ENCODE data around the gene KCNAB1. TPM values are rescaled to one million over a fixed set of nuclear protein-coding genes. Genes with fewer than 3 reads are reported as not detected.

The KCNAB1 gene
- total RNA-seq, 1 experiment from 2014 or later = not detected

- ChIA-PET CTCF (no interaction called here), POLR2A (no interaction called here), RAD21 (ENCODE audit: low non-redundant PET in 1 of 2, low total read pairs in 2 of 2, uncharacterized antibody in 2 of 2, unreplicated experiment in 2 of 2) (no interaction called here)
- Histone ChIP-seq H2AFZ (ENCODE audit: low read depth, low read length, poor library complexity, severe bottlenecking) (no peak overlapping the region), H3K9ac (ENCODE audit: low read length) (no peak overlapping the region), H3K4me3 (replicated peaks in 1 of 2; ENCODE audit: low read depth in 1 of 2, low read length in 2 of 2) (no peak overlapping the region), H3K4me1 (ENCODE audit: control insufficient read depth in 1 of 2, insufficient read depth in 2 of 2, low read length in 2 of 2) (peaks cover 0 to 4% of the 10 kb centered on the region in 2 experiments; a peak in 2 of 4 replicates), H3K27me3 (ENCODE audit: insufficient read depth, low read length) (no peaks in the 10 kb centered on the region), H3K36me3 (ENCODE audit: control insufficient read depth in 1 of 2, insufficient read depth in 2 of 2, low read length in 2 of 2) (no peaks in the 10 kb centered on the region), H3K79me2 (ENCODE audit: insufficient read depth, low read length) (no peaks in the 10 kb centered on the region), H3K9me3 (ENCODE audit: control insufficient read depth in 1 of 2, insufficient read depth in 1 of 2, low read depth in 1 of 2, low read length in 2 of 2) (no peaks in the 10 kb centered on the region), H4K20me1 (ENCODE audit: insufficient read depth) (no peaks in the 10 kb centered on the region), H3K4me2 (ENCODE audit: low read length) (no peak overlapping the region), H3K27ac (ENCODE audit: low read depth, low read length) (no peak overlapping the region), H3K9me2 (ENCODE audit: insufficient read depth) (no peaks in the 10 kb centered on the region)
- DNase-seq (ENCODE audit: low read depth, low spot score) (no peak), ATAC-seq (no peak)
- intact Hi-C loops (cut with micrococcal nuclease) = no loop called here
- BruUV-seq (replicated peaks) = no TSS peak
- TF ChIP-seq EZH2 (IDR thresholded peaks at IDR 0.05) = no peak
- TF ChIP-seq RAD21 (IDR thresholded peaks at IDR 0.05; ENCODE audit: low read depth) = no peak
- no peak for TF ChIP-seq JUND (IDR thresholded peaks at IDR 0.05)
- TF ChIP-seq, protein P1, sequence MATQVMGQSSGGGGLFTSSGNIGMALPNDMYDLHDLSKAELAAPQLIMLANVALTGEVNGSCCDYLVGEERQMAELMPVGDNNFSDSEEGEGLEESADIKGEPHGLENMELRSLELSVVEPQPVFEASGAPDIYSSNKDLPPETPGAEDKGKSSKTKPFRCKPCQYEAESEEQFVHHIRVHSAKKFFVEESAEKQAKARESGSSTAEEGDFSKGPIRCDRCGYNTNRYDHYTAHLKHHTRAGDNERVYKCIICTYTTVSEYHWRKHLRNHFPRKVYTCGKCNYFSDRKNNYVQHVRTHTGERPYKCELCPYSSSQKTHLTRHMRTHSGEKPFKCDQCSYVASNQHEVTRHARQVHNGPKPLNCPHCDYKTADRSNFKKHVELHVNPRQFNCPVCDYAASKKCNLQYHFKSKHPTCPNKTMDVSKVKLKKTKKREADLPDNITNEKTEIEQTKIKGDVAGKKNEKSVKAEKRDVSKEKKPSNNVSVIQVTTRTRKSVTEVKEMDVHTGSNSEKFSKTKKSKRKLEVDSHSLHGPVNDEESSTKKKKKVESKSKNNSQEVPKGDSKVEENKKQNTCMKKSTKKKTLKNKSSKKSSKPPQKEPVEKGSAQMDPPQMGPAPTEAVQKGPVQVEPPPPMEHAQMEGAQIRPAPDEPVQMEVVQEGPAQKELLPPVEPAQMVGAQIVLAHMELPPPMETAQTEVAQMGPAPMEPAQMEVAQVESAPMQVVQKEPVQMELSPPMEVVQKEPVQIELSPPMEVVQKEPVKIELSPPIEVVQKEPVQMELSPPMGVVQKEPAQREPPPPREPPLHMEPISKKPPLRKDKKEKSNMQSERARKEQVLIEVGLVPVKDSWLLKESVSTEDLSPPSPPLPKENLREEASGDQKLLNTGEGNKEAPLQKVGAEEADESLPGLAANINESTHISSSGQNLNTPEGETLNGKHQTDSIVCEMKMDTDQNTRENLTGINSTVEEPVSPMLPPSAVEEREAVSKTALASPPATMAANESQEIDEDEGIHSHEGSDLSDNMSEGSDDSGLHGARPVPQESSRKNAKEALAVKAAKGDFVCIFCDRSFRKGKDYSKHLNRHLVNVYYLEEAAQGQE (IDR thresholded peaks at IDR 0.05; ENCODE audit: low read depth) = no peak
- TF ChIP-seq ELF1 (IDR thresholded peaks at IDR 0.05; ENCODE audit: borderline replicate concordance, low read depth) = no peak
- TF ChIP-seq SIN3A (IDR thresholded peaks at IDR 0.05; ENCODE audit: low read depth) = no peak
- TF ChIP-seq EZH2phosphoT487 (IDR thresholded peaks at IDR 0.05; ENCODE audit: borderline replicate concordance) = no peak
- no peak for TF ChIP-seq SRF (IDR thresholded peaks at IDR 0.05; ENCODE audit: low read depth)
- TF ChIP-seq FOSL1 (IDR thresholded peaks at IDR 0.05; ENCODE audit: low read depth) = no peak
- TF ChIP-seq, protein P2, sequence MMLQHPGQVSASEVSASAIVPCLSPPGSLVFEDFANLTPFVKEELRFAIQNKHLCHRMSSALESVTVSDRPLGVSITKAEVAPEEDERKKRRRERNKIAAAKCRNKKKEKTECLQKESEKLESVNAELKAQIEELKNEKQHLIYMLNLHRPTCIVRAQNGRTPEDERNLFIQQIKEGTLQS (IDR thresholded peaks at IDR 0.05) = no peak
- no peak for TF ChIP-seq MAX (IDR thresholded peaks at IDR 0.05)
- no peak for TF ChIP-seq SP1 (IDR thresholded peaks at IDR 0.05; ENCODE audit: low read depth)
- TF ChIP-seq ZBTB33 (IDR thresholded peaks at IDR 0.05; ENCODE audit: extremely low read depth, insufficient replicate concordance, low read length) = no peak
Observed at GRCh38 chr3:156351783-156352182, 231.4 kb downstream of the KCNAB1 start.

Data from HCT116 (cell line).